ENCODE data around the gene SLC22A23.
"Not testable (repeated sequence)": the region's sequence is repeated elsewhere in the genome, so short reads cannot be mapped to it uniquely, and the experiment has no call there.

Gene SLC22A23

GRCh38 chr6:3403238-3404173, 53.3 kb downstream of the SLC22A23 start:
- no peak for DNase-seq (ENCODE audit: low read depth)

GRCh38 chr6:3402310-3403237, 54.3 kb downstream of the SLC22A23 start:
- no peak for DNase-seq (ENCODE audit: low read depth)

GRCh38 chr6:3400162-3400561, 56.7 kb downstream of the SLC22A23 start:
- DNase-seq (ENCODE audit: low read depth), result no peak

- no peak for DNase-seq (ENCODE audit: low read depth)
Measured at GRCh38 chr6:3398755-3399696, 57.8 kb downstream of the SLC22A23 start.

GRCh38 chr6:3398165-3398562, 58.7 kb downstream of the SLC22A23 start:
- DNase-seq (ENCODE audit: low read depth), result no peak

GRCh38 chr6:3397229-3398164, 59.4 kb downstream of the SLC22A23 start:
- no peak for DNase-seq (ENCODE audit: low read depth)

- no peak for DNase-seq (ENCODE audit: low read depth)
Measured at GRCh38 chr6:3396503-3397180, 60.2 kb downstream of the SLC22A23 start.

GRCh38 chr6:3394671-3395070, 62.2 kb downstream of the SLC22A23 start:
- no peak for DNase-seq (ENCODE audit: low read depth)

- no peak for DNase-seq (ENCODE audit: low read depth)
Measured at GRCh38 chr6:3393836-3394202, 63.0 kb downstream of the SLC22A23 start.

GRCh38 chr6:3392930-3393835, 63.7 kb downstream of the SLC22A23 start:
- no peak for DNase-seq (ENCODE audit: low read depth)

- DNase-seq (ENCODE audit: low read depth), result no peak
Measured at GRCh38 chr6:3391902-3392458, 64.9 kb downstream of the SLC22A23 start.

GRCh38 chr6:3390698-3391097, 66.2 kb downstream of the SLC22A23 start:
- DNase-seq (ENCODE audit: low read depth), result peak; percentile 96

- DNase-seq (ENCODE audit: low read depth), result peak; percentile 94
Measured at GRCh38 chr6:3389390-3390167, 67.3 kb downstream of the SLC22A23 start.

- DNase-seq (ENCODE audit: low read depth), result no peak
Measured at GRCh38 chr6:3388786-3389185, 68.1 kb downstream of the SLC22A23 start.

GRCh38 chr6:3386374-3386857, 70.4 kb downstream of the SLC22A23 start:
- DNase-seq (ENCODE audit: low read depth), result no peak

- DNase-seq (ENCODE audit: low read depth), result peak; percentile 95
Measured at GRCh38 chr6:3385660-3386151, 71.1 kb downstream of the SLC22A23 start.

GRCh38 chr6:3385181-3385580, 71.7 kb downstream of the SLC22A23 start:
- DNase-seq (ENCODE audit: low read depth), result not testable (repeated sequence)
